NB4 (cell line): ENCODE data around the gene NDUFB6.

Source experiments
- CTCF ChIP-seq: IDR thresholded peaks from one replicate; pipeline ENCODE4 v1.5.1; 2012; ENCODE audit warnings: low read depth, low read length
- MAX ChIP-seq: IDR thresholded peaks from 2 replicates; pipeline ENCODE4 v1.6.1; 2011; ENCODE audit warnings: low read depth, low read length
- MYC ChIP-seq: IDR thresholded peaks from 2 replicates; pipeline ENCODE4 v1.6.1; 2011; ENCODE audit warnings: low read depth, low read length
- POLR2A ChIP-seq: IDR thresholded peaks from 2 replicates; pipeline ENCODE4 v1.6.1; 2011; ENCODE audit warnings: mild to moderate bottlenecking; ENCODE audit not compliant: insufficient read length; ENCODE audit errors: extremely low read depth

- TF ChIP-seq CTCF: no peak
- no peak for TF ChIP-seq MYC
- TF ChIP-seq POLR2A: no peak
- TF ChIP-seq MAX: no peak
Measured at GRCh38 chr9:32596936-32597335, 24.0 kb upstream of the NDUFB6 start.
